DOHH2 (cell line): ENCODE data around the gene FBXW5.

Experiments
- H3F3A ChIP-seq: fragments of 200-600 bp; sonication (generic), shearing (Covaris generic); 2 replicates; pipeline ENCODE4 v1.6.0; 2016; ENCODE audit warnings: antibody characterized with exemption, mild to moderate bottlenecking; ENCODE audit not compliant: control insufficient read depth, insufficient read depth
- H3K27ac ChIP-seq: fragments of 200-600 bp; sonication (generic); 2 replicates; pipeline ENCODE4 v1.5.1; 2014; ENCODE audit warnings: low read depth, mild to moderate bottlenecking, low read length, moderate library complexity
- H3K27me3 ChIP-seq: fragments of 200-600 bp; sonication (generic); 2 replicates; pipeline ENCODE4 v1.6.1; 2014; ENCODE audit warnings: mild to moderate bottlenecking, low read length, mixed read lengths; ENCODE audit not compliant: control insufficient read depth
- H3K36me3 ChIP-seq: fragments of 200-600 bp; sonication (generic); 2 replicates; pipeline ENCODE4 v1.6.1; 2014; ENCODE audit warnings: mild to moderate bottlenecking, low read length, moderate library complexity, mixed read lengths; ENCODE audit not compliant: control insufficient read depth
- H3K4me1 ChIP-seq: fragments of 200-600 bp; sonication (generic); 2 replicates; pipeline ENCODE4 v1.6.1; 2014; ENCODE audit warnings: mild to moderate bottlenecking, low read length, mixed read lengths; ENCODE audit not compliant: control insufficient read depth
- H3K4me2 ChIP-seq: fragments of 200-600 bp; sonication (generic); 2 replicates; pipeline ENCODE4 v1.6.0; 2014; ENCODE audit warnings: mild to moderate bottlenecking, low read length, moderate library complexity
- H3K4me3 ChIP-seq: fragments of 200-600 bp; sonication (generic); 2 replicates; pipeline ENCODE4 v1.5.1; 2014; ENCODE audit warnings: mild to moderate bottlenecking, low read length, mixed read lengths
- H3K79me2 ChIP-seq: fragments of 200-600 bp; sonication (generic); 2 replicates; pipeline ENCODE4 v1.6.1; 2014; ENCODE audit warnings: mild to moderate bottlenecking, low read length, mixed read lengths; ENCODE audit not compliant: control insufficient read depth
- H3K9me2 ChIP-seq: fragments of 200-600 bp; sonication (generic); replicated peaks from 2 replicates; pipeline ENCODE4 v1.6.1; 2014; ENCODE audit warnings: mild to moderate bottlenecking, low read length, mixed read lengths; ENCODE audit not compliant: control insufficient read depth
- H3K9me3 ChIP-seq: fragments of 200-600 bp; sonication (generic); 2 replicates; pipeline ENCODE4 v1.6.1; 2014; ENCODE audit warnings: antibody characterized with exemption, low read length, mixed read lengths; ENCODE audit not compliant: control insufficient read depth, insufficient read depth
- H4K20me1 ChIP-seq: fragments of 200-600 bp; sonication (generic); 2 replicates; pipeline ENCODE4 v1.6.0; 2014; ENCODE audit warnings: low read depth, mild to moderate bottlenecking, antibody characterized with exemption, low read length, moderate library complexity; ENCODE audit not compliant: control insufficient read depth, insufficient read depth
- EZH2phosphoT487 ChIP-seq: fragments of 200-600 bp; sonication (generic); IDR thresholded peaks from 2 replicates; pipeline ENCODE4 v1.6.1; 2017; ENCODE audit warnings: borderline replicate concordance, mild to moderate bottlenecking, antibody characterized with exemption, low read length, moderate library complexity, mixed read lengths
- TF ChIP-seq, protein P1 (sequence below): fragments of 200-600 bp; sonication (generic); IDR thresholded peaks from one replicate; pipeline ENCODE4 v1.5.1; 2014; ENCODE audit warnings: antibody characterized with exemption, mild to moderate bottlenecking, low read depth, low read length; ENCODE audit not compliant: poor library complexity, severe bottlenecking

The FBXW5 gene

DNA sequence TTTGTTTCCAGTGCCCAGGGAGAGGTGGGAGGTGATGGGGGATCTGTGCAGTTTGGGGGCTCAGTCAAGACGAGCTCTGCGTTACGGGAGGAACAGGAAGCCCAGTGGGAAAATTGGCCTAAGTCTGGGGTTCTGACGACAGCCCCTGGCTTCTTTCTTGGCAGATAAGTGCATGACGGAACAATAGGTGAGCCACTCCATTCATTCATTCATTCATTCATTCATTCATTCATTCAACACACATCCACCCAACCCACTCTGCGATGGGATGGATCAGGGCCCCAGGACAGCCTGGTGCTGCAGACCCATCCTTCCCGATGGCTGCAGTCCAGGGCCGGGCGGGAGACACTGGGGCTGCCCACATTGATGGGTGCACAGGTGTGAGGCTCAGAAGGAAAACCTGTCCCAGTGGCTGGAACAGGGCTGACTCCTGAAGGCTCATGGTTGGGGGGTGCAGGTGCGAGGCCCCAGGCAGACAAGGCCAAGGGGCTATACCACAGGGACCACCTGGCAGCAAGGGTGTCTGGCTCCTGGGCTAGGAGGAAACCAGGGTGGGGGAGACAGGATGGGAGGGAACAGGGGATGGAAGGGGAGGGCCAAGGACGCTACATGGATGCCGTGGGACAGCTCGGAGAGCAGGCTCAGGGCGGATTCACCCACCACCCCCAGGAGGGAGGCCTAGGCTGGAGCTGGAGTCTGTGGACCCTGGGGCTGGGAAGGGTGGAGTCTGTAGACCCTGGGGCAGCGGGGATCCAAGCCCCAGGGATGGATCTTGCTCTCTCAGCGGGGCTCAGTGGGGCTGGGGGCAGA is 36.3 kb upstream of the FBXW5 start:
- H3K36me3 ChIP-seq = no peaks in the 10 kb centered on the region
- no peaks in the 10 kb centered on the region for H3K9me2 ChIP-seq
- H4K20me1 ChIP-seq = no peaks in the 10 kb centered on the region
- no peak overlapping the region for H3K4me3 ChIP-seq
- no peaks in the 10 kb centered on the region for H3K4me1 ChIP-seq
- no peak overlapping the region for H3K27ac ChIP-seq
- no peaks in the 10 kb centered on the region for H3F3A ChIP-seq
- peaks cover 12% of the 10 kb centered on the region for H3K27me3 ChIP-seq
- H3K79me2 ChIP-seq = no peaks in the 10 kb centered on the region
- TF ChIP-seq, protein P1, sequence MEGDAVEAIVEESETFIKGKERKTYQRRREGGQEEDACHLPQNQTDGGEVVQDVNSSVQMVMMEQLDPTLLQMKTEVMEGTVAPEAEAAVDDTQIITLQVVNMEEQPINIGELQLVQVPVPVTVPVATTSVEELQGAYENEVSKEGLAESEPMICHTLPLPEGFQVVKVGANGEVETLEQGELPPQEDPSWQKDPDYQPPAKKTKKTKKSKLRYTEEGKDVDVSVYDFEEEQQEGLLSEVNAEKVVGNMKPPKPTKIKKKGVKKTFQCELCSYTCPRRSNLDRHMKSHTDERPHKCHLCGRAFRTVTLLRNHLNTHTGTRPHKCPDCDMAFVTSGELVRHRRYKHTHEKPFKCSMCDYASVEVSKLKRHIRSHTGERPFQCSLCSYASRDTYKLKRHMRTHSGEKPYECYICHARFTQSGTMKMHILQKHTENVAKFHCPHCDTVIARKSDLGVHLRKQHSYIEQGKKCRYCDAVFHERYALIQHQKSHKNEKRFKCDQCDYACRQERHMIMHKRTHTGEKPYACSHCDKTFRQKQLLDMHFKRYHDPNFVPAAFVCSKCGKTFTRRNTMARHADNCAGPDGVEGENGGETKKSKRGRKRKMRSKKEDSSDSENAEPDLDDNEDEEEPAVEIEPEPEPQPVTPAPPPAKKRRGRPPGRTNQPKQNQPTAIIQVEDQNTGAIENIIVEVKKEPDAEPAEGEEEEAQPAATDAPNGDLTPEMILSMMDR = no peak
- TF ChIP-seq EZH2phosphoT487 = no peak
- no peak overlapping the region for H3K4me2 ChIP-seq
- H3K9me3 ChIP-seq = no peaks in the 10 kb centered on the region

DNA sequence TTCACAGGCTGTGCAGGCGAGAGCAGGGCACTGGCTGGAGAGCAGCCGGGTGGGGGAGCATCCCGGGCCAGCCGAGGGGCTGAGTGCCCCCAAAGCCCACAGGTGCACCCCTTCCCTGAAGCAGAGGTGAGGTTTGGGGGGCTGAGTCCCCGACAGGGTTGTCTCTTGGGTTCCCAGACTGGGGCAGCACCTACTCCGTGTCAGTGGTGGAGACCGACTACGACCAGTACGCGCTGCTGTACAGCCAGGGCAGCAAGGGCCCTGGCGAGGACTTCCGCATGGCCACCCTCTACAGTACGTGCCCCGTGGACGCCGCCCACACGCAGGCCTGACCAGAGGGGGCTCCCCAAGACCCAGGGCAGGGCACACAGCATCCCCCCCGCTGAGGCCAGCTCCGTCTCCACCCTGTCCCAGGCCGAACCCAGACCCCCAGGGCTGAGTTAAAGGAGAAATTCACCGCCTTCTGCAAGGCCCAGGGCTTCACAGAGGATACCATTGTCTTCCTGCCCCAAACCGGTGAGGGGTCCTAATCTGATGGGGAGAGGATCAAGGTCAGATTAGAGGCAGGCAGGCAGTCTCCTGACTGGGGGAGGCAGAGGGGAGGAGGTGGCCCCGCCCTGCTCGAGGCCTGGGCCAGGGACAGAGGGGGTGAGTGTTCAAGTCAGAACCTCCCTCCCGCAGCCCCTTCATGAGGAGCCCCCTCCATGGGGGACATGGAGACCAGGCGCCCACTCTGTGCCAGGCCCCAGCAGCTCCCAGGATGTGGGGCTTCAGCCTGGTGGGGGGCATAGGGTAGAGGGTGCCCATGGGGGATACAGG is 35.4 kb upstream of the FBXW5 start:
- TF ChIP-seq, protein P1 = no peak
- TF ChIP-seq EZH2phosphoT487 = no peak
- Histone ChIP-seq H3K79me2 (no peaks in the 10 kb centered on the region), H3K36me3 (no peaks in the 10 kb centered on the region), H3K4me3 (no peak overlapping the region), H3K27me3 (peaks cover 11% of the 10 kb centered on the region), H3K4me2 (no peak overlapping the region), H3K9me3 (no peaks in the 10 kb centered on the region), H4K20me1 (no peaks in the 10 kb centered on the region), H3K9me2 (no peaks in the 10 kb centered on the region), H3F3A (no peaks in the 10 kb centered on the region), H3K4me1 (no peaks in the 10 kb centered on the region), H3K27ac (no peak overlapping the region)

DNA sequence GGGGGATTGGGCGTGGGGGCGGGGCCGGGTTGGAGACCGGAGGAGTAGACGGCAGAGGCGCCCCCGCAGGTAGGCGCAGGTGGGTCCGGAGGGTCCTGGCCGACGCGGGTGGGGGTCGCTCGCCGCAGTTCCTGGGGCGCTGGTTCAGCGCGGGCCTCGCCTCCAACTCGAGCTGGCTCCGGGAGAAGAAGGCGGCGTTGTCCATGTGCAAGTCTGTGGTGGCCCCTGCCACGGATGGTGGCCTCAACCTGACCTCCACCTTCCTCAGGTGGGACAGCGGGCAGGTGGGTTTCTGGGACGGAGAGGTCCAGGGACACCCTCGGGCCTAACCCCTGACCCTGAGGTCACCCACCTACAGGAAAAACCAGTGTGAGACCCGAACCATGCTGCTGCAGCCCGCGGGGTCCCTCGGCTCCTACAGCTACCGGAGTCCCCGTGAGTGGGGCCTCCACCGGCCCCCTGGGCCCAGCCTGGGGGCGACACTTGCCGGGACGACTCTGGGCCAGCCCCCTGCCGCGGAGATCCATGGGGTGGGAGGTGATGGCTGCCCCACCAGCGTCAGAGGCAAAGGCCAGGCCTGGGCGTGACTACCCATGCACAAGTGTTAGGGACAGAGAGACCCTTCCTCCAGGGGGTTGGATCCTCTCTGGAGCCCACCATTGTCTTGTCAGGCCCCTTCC is 34.5 kb upstream of the FBXW5 start:
- no peak for TF ChIP-seq EZH2phosphoT487
- TF ChIP-seq, protein P1 = no peak
- Histone ChIP-seq H3K4me1 (no peaks in the 10 kb centered on the region), H3K9me2 (no peaks in the 10 kb centered on the region), H3K36me3 (no peaks in the 10 kb centered on the region), H3K27ac (no peak overlapping the region), H3F3A (no peaks in the 10 kb centered on the region), H3K9me3 (no peaks in the 10 kb centered on the region), H3K4me3 (no peak overlapping the region), H3K4me2 (no peak overlapping the region), H3K27me3 (peaks cover 7% of the 10 kb centered on the region; the same call in 1 of the 2 replicates), H3K79me2 (no peaks in the 10 kb centered on the region), H4K20me1 (no peaks in the 10 kb centered on the region)
